Measurements from ENCODE around the gene MPST. TPM values are rescaled to one million over a fixed set of nuclear protein-coding genes. Genes with fewer than 3 reads are reported as not detected.
A peak's percentile ranks its signal among the peaks of the same experiment; 100 is the strongest.

MPST gene
- total RNA-seq, 2 experiments from 2014 or later, result 61.8 to 124 TPM

DNA sequence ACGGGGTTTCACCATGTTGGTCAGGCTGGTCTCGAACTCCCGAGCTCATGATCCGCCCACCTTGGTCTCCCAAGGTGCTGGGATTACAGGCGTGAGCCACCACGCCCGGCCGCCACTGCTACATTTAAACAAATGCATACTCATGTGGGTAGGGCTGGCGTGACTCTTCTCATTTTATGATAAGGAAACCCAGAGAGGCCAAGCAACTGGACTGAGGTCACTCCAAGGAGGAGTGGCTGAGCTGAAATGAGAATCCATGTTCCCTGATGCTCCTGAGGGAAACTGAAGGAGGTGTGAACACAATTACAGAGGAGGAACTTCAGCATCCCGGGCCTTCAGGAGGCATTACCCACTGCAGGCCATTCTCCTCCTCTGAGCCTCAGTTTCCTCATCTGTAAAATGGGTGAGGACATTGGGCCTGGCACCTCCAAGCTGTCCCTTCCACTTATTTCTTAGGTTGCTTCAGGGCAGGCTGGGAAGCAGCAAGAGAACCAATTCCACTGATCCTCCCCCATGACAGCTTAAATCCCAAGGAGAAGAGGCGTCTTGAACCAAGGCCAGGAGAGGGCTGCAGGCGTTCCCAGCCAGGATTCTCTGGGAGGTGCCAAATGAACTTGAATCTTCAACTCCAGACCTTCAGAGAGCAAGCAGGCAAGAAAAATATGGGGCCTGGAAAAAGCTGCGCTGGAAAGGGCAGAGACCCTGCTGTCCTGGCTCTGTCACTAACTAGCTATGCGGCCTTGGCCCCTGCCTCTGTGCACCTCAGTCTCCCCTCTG is 3.2 kb upstream of the MPST start:
- Histone ChIP-seq H2AFZ (ENCODE audit: low read length) (no peak overlapping the region), H3K9me3 (ENCODE audit: low read length) (no peaks in the 10 kb centered on the region), H3K4me1 (ENCODE audit: insufficient read depth, low read length, poor library complexity, severe bottlenecking) (peaks cover 8% of the 10 kb centered on the region), H3K36me3 (ENCODE audit: insufficient read depth, low read length) (no peaks in the 10 kb centered on the region), H3K4me3 (ENCODE audit: low read depth, low read length, poor library complexity, severe bottlenecking) (no peak overlapping the region), H3K79me2 (ENCODE audit: insufficient read depth, low read depth, low read length) (peaks cover 6% of the 10 kb centered on the region; the same call in 1 of the 2 replicates), H3K9me2 (ENCODE audit: insufficient read depth, low read length) (no peaks in the 10 kb centered on the region), H4K20me1 (ENCODE audit: insufficient read depth, low read length) (no peaks in the 10 kb centered on the region), H3K4me2 (ENCODE audit: low read length) (no peak overlapping the region), H3K27ac (ENCODE audit: low read depth, low read length, poor library complexity, severe bottlenecking) (no peak overlapping the region)
- POLR2A ChIA-PET, result interaction anchor here (0.7 kb wide), 2 partner anchors 46 to 469 kb away, joined by 3 to 10 read pairs; no protein-coding TSS in a partner anchor
- BruUV-seq (replicated peaks), result no TSS peak
- CTCF ChIA-PET (ENCODE audit: unreplicated experiment), result no interaction called here
- DNase-seq (ENCODE audit: low spot score), result no peak
- intact Hi-C loops (cut with micrococcal nuclease; ENCODE audit: unreplicated experiment), result loop anchor here (5.0 kb wide), 1 partner anchor 154 kb away; the partner anchor contains the start of gene NCF4
- TF ChIP-seq, protein P1, sequence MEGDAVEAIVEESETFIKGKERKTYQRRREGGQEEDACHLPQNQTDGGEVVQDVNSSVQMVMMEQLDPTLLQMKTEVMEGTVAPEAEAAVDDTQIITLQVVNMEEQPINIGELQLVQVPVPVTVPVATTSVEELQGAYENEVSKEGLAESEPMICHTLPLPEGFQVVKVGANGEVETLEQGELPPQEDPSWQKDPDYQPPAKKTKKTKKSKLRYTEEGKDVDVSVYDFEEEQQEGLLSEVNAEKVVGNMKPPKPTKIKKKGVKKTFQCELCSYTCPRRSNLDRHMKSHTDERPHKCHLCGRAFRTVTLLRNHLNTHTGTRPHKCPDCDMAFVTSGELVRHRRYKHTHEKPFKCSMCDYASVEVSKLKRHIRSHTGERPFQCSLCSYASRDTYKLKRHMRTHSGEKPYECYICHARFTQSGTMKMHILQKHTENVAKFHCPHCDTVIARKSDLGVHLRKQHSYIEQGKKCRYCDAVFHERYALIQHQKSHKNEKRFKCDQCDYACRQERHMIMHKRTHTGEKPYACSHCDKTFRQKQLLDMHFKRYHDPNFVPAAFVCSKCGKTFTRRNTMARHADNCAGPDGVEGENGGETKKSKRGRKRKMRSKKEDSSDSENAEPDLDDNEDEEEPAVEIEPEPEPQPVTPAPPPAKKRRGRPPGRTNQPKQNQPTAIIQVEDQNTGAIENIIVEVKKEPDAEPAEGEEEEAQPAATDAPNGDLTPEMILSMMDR (conservative IDR thresholded peaks at IDR 0.05; ENCODE audit: low read length), result no peak
- no peak for TF ChIP-seq EZH2phosphoT487 (IDR thresholded peaks at IDR 0.05; ENCODE audit: borderline replicate concordance, low read depth, low read length)

DNA sequence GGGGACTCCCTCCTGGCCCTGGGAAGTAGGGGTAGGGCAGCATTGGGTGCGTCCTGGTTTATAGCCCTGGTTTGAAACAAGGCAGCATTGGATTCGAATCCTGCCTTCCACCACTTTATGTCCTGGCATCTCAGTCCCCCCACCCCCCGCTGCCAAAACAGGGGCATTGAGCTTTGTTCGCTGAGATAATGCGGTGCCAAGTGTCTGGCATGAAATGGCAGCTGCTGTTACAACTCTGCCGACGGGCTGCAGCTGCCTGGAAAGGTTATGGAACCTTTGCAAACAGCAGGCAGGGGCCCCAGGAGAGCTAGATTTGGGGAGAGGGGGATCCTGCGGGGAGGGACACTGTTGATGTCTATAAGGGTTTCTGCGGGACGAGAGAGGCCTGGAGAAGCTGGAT is 2.2 kb upstream of the MPST start:
- no peaks in the 10 kb centered on the region for H3K36me3 ChIP-seq (ENCODE audit: insufficient read depth, low read length)
- no peaks in the 10 kb centered on the region for H3K9me3 ChIP-seq (ENCODE audit: low read length)
- no peak for DNase-seq (ENCODE audit: low spot score)
- no peaks in the 10 kb centered on the region for H3K9me2 ChIP-seq (ENCODE audit: insufficient read depth, low read length)
- no peak overlapping the region for H3K27ac ChIP-seq (ENCODE audit: low read depth, low read length, poor library complexity, severe bottlenecking)
- no peak overlapping the region for H3K4me3 ChIP-seq (ENCODE audit: low read depth, low read length, poor library complexity, severe bottlenecking)
- no TSS peak for BruUV-seq (replicated peaks)
- no peak for TF ChIP-seq EZH2phosphoT487 (IDR thresholded peaks at IDR 0.05; ENCODE audit: borderline replicate concordance, low read depth, low read length)
- TF ChIP-seq, protein P1 (conservative IDR thresholded peaks at IDR 0.05; ENCODE audit: low read length), result no peak
- ChIA-PET POLR2A (no interaction called here), CTCF (ENCODE audit: unreplicated experiment) (no interaction called here)
- no peak overlapping the region for H2AFZ ChIP-seq (ENCODE audit: low read length)
- no peaks in the 10 kb centered on the region for H4K20me1 ChIP-seq (ENCODE audit: insufficient read depth, low read length)
- peaks cover 6% of the 10 kb centered on the region; the same call in 1 of the 2 replicates for H3K79me2 ChIP-seq (ENCODE audit: insufficient read depth, low read depth, low read length)
- H3K4me1 ChIP-seq (ENCODE audit: insufficient read depth, low read length, poor library complexity, severe bottlenecking), result peaks cover 13% of the 10 kb centered on the region
- H3K4me2 ChIP-seq (ENCODE audit: low read length), result peak overlapping the region; percentile 32; the same call in 1 of the 2 replicates
- intact Hi-C loops (cut with micrococcal nuclease; ENCODE audit: unreplicated experiment), result loop anchor here (5.0 kb wide), 1 partner anchor 155 kb away; the partner anchor contains the start of gene NCF4
